Measurements from ENCODE around the gene DLGAP1. TPM values are rescaled to one million over a fixed set of nuclear protein-coding genes. Genes with fewer than 3 reads are reported as not detected.

The DLGAP1 gene
- total RNA-seq, 1 donor from 2014 or later = 3.2 TPM

DNA sequence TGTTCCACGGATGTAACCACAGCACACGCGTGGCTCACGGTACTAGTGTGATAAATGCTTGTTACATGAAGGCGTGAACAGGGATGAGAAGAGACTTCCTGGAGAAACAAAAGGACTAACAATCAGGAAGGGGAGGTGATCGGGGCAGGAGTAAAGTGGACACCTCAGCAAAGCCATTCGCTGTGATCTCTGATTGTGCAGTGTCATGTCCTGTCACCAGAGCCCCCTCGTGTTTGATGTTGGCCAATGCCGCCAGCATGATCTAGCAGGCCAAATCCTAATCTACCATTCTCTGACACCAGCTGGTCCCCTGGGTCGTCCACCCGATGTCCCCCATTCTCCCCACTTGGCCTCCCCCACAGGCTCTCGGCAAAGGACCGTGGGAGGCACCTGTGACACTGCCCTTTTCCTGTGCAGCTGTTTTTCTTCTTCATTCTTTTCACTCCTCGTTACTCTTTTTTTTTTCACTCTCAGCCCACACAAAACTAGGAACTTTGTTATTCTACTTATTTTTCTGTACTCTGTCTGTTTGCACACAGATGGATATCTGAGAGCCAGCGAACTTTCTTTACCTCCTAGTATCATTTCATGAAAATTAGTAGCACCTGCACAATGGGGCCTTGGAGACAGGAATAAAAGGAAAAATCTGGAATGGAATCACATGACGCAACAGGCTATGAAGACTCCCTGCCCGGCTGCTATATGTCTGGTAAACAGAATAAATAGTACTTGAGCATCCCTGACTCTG lies 858.3 kb downstream of the DLGAP1 start:
- H3K27me3 ChIP-seq = no peaks in the 10 kb centered on the region
- TF ChIP-seq, protein P1, sequence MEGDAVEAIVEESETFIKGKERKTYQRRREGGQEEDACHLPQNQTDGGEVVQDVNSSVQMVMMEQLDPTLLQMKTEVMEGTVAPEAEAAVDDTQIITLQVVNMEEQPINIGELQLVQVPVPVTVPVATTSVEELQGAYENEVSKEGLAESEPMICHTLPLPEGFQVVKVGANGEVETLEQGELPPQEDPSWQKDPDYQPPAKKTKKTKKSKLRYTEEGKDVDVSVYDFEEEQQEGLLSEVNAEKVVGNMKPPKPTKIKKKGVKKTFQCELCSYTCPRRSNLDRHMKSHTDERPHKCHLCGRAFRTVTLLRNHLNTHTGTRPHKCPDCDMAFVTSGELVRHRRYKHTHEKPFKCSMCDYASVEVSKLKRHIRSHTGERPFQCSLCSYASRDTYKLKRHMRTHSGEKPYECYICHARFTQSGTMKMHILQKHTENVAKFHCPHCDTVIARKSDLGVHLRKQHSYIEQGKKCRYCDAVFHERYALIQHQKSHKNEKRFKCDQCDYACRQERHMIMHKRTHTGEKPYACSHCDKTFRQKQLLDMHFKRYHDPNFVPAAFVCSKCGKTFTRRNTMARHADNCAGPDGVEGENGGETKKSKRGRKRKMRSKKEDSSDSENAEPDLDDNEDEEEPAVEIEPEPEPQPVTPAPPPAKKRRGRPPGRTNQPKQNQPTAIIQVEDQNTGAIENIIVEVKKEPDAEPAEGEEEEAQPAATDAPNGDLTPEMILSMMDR (IDR thresholded peaks at IDR 0.05) = no peak
- TF ChIP-seq POLR2AphosphoS5 (IDR thresholded peaks at IDR 0.05; ENCODE audit: insufficient read depth in 1 of 2, low read depth in 1 of 2) (no peak), POLR2A (IDR thresholded peaks at IDR 0.05) (no peak)
- no peak for DNase-seq (ENCODE audit: extremely low spot score in 2 of 2)
- H3K9me3 ChIP-seq = no peaks in the 10 kb centered on the region
- peaks cover 47% of the 10 kb centered on the region for H3K4me1 ChIP-seq
- intact Hi-C loops (cut with DNase I) = no loop called here
- H3K27ac ChIP-seq = peak overlapping the region; percentile 94
- H3K36me3 ChIP-seq = no peaks in the 10 kb centered on the region
- H3K4me3 ChIP-seq = peak overlapping the region; percentile 14 to 53

GRCh38 chr18:3596324-3596636 lies 858.8 kb downstream of the DLGAP1 start:
- intact Hi-C loops (cut with DNase I) = no loop called here
- peak overlapping the region; percentile 94 for H3K27ac ChIP-seq
- H3K27me3 ChIP-seq = no peaks in the 10 kb centered on the region
- peaks cover 47% of the 10 kb centered on the region for H3K4me1 ChIP-seq
- DNase-seq (ENCODE audit: extremely low spot score in 2 of 2) = no peak
- H3K36me3 ChIP-seq = no peaks in the 10 kb centered on the region
- H3K9me3 ChIP-seq = no peaks in the 10 kb centered on the region
- peak overlapping the region; percentile 14 to 53 for H3K4me3 ChIP-seq
- no peak for TF ChIP-seq POLR2AphosphoS5 (IDR thresholded peaks at IDR 0.05; ENCODE audit: insufficient read depth in 1 of 2, low read depth in 1 of 2)
- no peak for TF ChIP-seq POLR2A (IDR thresholded peaks at IDR 0.05)
- TF ChIP-seq, protein P1 (IDR thresholded peaks at IDR 0.05) = no peak

GRCh38 chr18:3595369-3596273 lies 859.5 kb downstream of the DLGAP1 start:
- DNase-seq (ENCODE audit: extremely low spot score in 2 of 2) = no peak

DNA sequence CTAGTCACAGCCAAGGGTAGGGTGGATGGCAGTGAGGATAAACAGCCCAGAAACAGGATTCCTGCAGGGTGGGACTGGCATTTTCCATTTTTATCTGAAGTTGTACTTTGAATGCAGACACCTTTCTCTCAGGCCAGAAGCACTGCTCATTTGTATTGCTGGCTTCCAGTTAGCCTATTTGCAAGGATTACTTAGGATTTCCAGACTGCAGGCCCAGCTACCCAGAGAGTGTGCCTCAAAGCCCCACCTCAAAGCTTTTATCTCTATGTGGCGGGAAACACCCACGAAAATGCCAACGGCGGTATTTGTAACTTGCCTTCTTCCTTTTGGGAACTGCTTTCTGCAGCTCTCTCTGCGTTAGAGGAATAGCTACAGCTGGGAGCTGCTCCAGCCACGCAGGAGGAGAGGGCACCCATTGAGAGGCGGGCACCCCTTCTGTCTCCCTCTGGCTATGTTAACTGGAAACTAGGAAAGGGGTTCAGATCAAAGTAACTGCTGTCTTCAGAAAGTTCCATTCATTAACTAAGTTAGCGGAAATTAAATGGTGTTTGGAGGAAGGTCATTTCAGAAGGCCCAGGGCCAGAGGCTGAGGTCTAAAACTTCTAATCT lies 860.2 kb downstream of the DLGAP1 start:
- Histone ChIP-seq H3K4me1 (peaks cover 47% of the 10 kb centered on the region), H3K9me3 (no peaks in the 10 kb centered on the region), H3K36me3 (no peaks in the 10 kb centered on the region), H3K4me3 (peak overlapping the region; percentile 45 to 53), H3K27ac (peak overlapping the region; percentile 94), H3K27me3 (no peaks in the 10 kb centered on the region)
- no peak for DNase-seq (ENCODE audit: extremely low spot score in 2 of 2)
- intact Hi-C loops (cut with DNase I) = loop anchor here (2.0 kb wide), 1 partner anchor 146 kb away; no protein-coding TSS in a partner anchor
- TF ChIP-seq POLR2A (IDR thresholded peaks at IDR 0.05) = no peak
- TF ChIP-seq, protein P1 (IDR thresholded peaks at IDR 0.05) = no peak
- no peak for TF ChIP-seq POLR2AphosphoS5 (IDR thresholded peaks at IDR 0.05; ENCODE audit: insufficient read depth in 1 of 2, low read depth in 1 of 2)

More at GRCh38 chr18:3595369-3596273, 859.5 kb downstream of the DLGAP1 start:
- no peaks in the 10 kb centered on the region for H3K36me3 ChIP-seq
- intact Hi-C loops (cut with DNase I) = loop anchor here (2.0 kb wide), 1 partner anchor 147 kb away; no protein-coding TSS in a partner anchor
- H3K27ac ChIP-seq = peak overlapping the region; percentile 94
- TF ChIP-seq POLR2AphosphoS5 (IDR thresholded peaks at IDR 0.05; ENCODE audit: insufficient read depth in 1 of 2, low read depth in 1 of 2) = peak in 1 of 2 donors; percentile 92
- TF ChIP-seq POLR2A (IDR thresholded peaks at IDR 0.05) = peak in 1 of 2 donors; percentile 9
- TF ChIP-seq, protein P1 (IDR thresholded peaks at IDR 0.05) = no peak
- peaks cover 47% of the 10 kb centered on the region for H3K4me1 ChIP-seq
- H3K4me3 ChIP-seq = peak overlapping the region; percentile 45 to 53
- no peaks in the 10 kb centered on the region for H3K27me3 ChIP-seq
- H3K9me3 ChIP-seq = no peaks in the 10 kb centered on the region
